ENCODE data around the gene SLC29A2. TPM values are rescaled to one million over a fixed set of nuclear protein-coding genes. Genes with fewer than 3 reads are reported as not detected.

SLC29A2 gene
- total RNA-seq, 1 experiment from 2014 or later = 39.7 TPM

DNA sequence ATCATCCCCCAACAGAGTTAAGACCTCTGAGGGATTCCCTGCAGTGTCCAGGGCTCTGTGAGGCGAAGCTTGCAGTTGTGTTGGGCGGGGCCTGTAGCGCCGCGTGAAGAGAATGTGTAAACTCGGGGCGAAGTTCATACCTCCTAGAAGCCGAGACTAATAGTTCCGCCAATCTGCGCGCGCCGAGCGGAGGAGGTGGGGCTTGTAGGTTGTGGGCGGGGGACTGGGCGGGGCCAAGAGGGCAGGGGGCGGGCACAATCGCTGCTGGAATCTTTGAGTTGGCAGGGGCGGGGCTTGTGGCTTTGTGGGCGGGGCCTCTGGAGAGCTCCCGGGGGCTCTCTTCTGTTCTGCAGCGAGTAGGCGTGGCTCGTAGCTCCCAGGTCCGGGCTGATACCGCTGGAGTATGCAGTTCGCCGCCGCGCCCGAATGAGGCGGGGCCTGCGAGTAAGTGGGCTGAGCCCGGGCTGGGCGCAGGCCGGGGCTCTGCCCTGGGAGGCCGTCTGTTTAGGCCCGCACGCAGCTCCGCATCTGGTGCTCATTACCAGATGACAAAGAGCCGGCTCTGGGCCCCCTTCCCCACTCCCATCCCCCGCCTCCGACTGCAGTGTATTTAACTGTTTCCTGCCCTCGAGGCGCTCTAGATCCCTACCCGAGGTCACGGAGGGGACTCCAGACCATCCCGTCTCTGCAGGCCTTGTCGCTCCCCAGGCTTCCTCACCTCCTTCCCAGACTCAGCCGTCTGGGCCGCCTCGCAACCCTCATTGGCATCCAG lies 58.8 kb downstream of the SLC29A2 start:
- DNase-seq (ENCODE audit: low read depth, low spot score) (peak; percentile 94), ATAC-seq (peak; percentile 86)
- Histone ChIP-seq H4K20me1 (ENCODE audit: insufficient read depth) (no peaks in the 10 kb centered on the region), H3K79me2 (ENCODE audit: insufficient read depth, low read length) (no peaks in the 10 kb centered on the region), H3K27ac (ENCODE audit: low read depth, low read length) (peak overlapping the region; percentile 79), H3K4me1 (ENCODE audit: control insufficient read depth in 1 of 2, insufficient read depth in 2 of 2, low read length in 2 of 2) (peaks cover 16 to 37% of the 10 kb centered on the region in 2 experiments), H3K9ac (ENCODE audit: low read length) (peak overlapping the region; percentile 59), H3K9me2 (ENCODE audit: insufficient read depth) (no peaks in the 10 kb centered on the region), H3K27me3 (ENCODE audit: insufficient read depth, low read length) (no peaks in the 10 kb centered on the region), H3K9me3 (ENCODE audit: control insufficient read depth in 1 of 2, insufficient read depth in 1 of 2, low read depth in 1 of 2, low read length in 2 of 2) (no peaks in the 10 kb centered on the region), H2AFZ (ENCODE audit: low read depth, low read length, poor library complexity, severe bottlenecking) (peak overlapping the region; percentile 49), H3K36me3 (ENCODE audit: control insufficient read depth in 1 of 2, insufficient read depth in 2 of 2, low read length in 2 of 2) (no peaks in the 10 kb centered on the region), H3K4me3 (replicated peaks in 1 of 2; ENCODE audit: low read depth in 1 of 2, low read length in 2 of 2) (peak overlapping the region; percentile 41 to 57), H3K4me2 (ENCODE audit: low read length) (peak overlapping the region; percentile 99)
- BruUV-seq (replicated peaks) = no TSS peak
- ChIA-PET RAD21 (ENCODE audit: low non-redundant PET in 1 of 2, low total read pairs in 2 of 2, uncharacterized antibody in 2 of 2, unreplicated experiment in 2 of 2) (interaction anchor here (0.5 to 2.9 kb wide), 8 partner anchors 14 to 543 kb away, joined by 3 to 17 read pairs (median 6); partner anchors contain the start of genes RIN1 (in 2 of the 2) and PELI3 (in 1 of the 2)), POLR2A (interaction anchor here (0.6 to 3.0 kb wide), 17 partner anchors 9 to 365 kb away, joined by 3 to 18 read pairs (median 5); partner anchors contain the start of genes BRMS1, MRPL11, RBM4 and RBM4B), CTCF (interaction anchor here (0.7 to 3.4 kb wide), 24 partner anchors 9 to 743 kb away, joined by 3 to 121 read pairs (median 9); partner anchors contain the start of genes BRMS1, RAB1B, RBM4B and RIN1)
- intact Hi-C loops (cut with micrococcal nuclease) = loop anchor here (1.0 to 5.0 kb wide), 5 partner anchors 16 to 75 kb away; partner anchors contain the start of genes RIN1, SLC29A2 and YIF1A
- no peak for TF ChIP-seq EGR1 (IDR thresholded peaks at IDR 0.05; ENCODE audit: low read depth)
- no peak for TF ChIP-seq CBX3 (IDR thresholded peaks at IDR 0.05; ENCODE audit: low read depth)
- TF ChIP-seq, protein P1, sequence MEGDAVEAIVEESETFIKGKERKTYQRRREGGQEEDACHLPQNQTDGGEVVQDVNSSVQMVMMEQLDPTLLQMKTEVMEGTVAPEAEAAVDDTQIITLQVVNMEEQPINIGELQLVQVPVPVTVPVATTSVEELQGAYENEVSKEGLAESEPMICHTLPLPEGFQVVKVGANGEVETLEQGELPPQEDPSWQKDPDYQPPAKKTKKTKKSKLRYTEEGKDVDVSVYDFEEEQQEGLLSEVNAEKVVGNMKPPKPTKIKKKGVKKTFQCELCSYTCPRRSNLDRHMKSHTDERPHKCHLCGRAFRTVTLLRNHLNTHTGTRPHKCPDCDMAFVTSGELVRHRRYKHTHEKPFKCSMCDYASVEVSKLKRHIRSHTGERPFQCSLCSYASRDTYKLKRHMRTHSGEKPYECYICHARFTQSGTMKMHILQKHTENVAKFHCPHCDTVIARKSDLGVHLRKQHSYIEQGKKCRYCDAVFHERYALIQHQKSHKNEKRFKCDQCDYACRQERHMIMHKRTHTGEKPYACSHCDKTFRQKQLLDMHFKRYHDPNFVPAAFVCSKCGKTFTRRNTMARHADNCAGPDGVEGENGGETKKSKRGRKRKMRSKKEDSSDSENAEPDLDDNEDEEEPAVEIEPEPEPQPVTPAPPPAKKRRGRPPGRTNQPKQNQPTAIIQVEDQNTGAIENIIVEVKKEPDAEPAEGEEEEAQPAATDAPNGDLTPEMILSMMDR (IDR thresholded peaks at IDR 0.05 in 2 of 3, conservative IDR thresholded peaks at IDR 0.05 in 1 of 3; ENCODE audit: borderline replicate concordance in 1 of 3, insufficient read depth in 1 of 3, low read depth in 2 of 3, low read length in 2 of 3) = no peak
- no peak for TF ChIP-seq ZNF274 (IDR thresholded peaks at IDR 0.05; ENCODE audit: low read depth, low read length)
- peak; percentile 1 for TF ChIP-seq POLR2A (IDR thresholded peaks at IDR 0.05; ENCODE audit: borderline replicate concordance, extremely low read depth, insufficient read depth, insufficient read length)
- TF ChIP-seq, protein P2, sequence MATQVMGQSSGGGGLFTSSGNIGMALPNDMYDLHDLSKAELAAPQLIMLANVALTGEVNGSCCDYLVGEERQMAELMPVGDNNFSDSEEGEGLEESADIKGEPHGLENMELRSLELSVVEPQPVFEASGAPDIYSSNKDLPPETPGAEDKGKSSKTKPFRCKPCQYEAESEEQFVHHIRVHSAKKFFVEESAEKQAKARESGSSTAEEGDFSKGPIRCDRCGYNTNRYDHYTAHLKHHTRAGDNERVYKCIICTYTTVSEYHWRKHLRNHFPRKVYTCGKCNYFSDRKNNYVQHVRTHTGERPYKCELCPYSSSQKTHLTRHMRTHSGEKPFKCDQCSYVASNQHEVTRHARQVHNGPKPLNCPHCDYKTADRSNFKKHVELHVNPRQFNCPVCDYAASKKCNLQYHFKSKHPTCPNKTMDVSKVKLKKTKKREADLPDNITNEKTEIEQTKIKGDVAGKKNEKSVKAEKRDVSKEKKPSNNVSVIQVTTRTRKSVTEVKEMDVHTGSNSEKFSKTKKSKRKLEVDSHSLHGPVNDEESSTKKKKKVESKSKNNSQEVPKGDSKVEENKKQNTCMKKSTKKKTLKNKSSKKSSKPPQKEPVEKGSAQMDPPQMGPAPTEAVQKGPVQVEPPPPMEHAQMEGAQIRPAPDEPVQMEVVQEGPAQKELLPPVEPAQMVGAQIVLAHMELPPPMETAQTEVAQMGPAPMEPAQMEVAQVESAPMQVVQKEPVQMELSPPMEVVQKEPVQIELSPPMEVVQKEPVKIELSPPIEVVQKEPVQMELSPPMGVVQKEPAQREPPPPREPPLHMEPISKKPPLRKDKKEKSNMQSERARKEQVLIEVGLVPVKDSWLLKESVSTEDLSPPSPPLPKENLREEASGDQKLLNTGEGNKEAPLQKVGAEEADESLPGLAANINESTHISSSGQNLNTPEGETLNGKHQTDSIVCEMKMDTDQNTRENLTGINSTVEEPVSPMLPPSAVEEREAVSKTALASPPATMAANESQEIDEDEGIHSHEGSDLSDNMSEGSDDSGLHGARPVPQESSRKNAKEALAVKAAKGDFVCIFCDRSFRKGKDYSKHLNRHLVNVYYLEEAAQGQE (IDR thresholded peaks at IDR 0.05; ENCODE audit: low read depth) = no peak
- TF ChIP-seq POLR2AphosphoS5 (IDR thresholded peaks at IDR 0.05; ENCODE audit: low read depth, low read length) = peak; percentile 78
- TF ChIP-seq SIN3A (IDR thresholded peaks at IDR 0.05; ENCODE audit: low read depth) = no peak
- TF ChIP-seq, protein P3, sequence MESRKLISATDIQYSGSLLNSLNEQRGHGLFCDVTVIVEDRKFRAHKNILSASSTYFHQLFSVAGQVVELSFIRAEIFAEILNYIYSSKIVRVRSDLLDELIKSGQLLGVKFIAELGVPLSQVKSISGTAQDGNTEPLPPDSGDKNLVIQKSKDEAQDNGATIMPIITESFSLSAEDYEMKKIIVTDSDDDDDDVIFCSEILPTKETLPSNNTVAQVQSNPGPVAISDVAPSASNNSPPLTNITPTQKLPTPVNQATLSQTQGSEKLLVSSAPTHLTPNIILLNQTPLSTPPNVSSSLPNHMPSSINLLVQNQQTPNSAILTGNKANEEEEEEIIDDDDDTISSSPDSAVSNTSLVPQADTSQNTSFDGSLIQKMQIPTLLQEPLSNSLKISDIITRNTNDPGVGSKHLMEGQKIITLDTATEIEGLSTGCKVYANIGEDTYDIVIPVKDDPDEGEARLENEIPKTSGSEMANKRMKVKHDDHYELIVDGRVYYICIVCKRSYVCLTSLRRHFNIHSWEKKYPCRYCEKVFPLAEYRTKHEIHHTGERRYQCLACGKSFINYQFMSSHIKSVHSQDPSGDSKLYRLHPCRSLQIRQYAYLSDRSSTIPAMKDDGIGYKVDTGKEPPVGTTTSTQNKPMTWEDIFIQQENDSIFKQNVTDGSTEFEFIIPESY (IDR thresholded peaks at IDR 0.05; ENCODE audit: extremely low read depth, insufficient replicate concordance, low read length) = no peak
- TF ChIP-seq, protein P4, sequence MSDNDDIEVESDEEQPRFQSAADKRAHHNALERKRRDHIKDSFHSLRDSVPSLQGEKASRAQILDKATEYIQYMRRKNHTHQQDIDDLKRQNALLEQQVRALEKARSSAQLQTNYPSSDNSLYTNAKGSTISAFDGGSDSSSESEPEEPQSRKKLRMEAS (IDR thresholded peaks at IDR 0.05) = no peak
- TF ChIP-seq EZH2 (IDR thresholded peaks at IDR 0.05) = no peak
- TF ChIP-seq RAD21 (IDR thresholded peaks at IDR 0.05; ENCODE audit: low read depth) = no peak
- TF ChIP-seq TCF7L2 (IDR thresholded peaks at IDR 0.05; ENCODE audit: borderline replicate concordance, extremely low read depth, insufficient read depth, insufficient read length) = no peak
- TF ChIP-seq YY1 (IDR thresholded peaks at IDR 0.05; ENCODE audit: extremely low read depth, insufficient replicate concordance, low read depth, low read length) = no peak
- TF ChIP-seq CEBPB (IDR thresholded peaks at IDR 0.05; ENCODE audit: low read depth) = no peak
- no peak for TF ChIP-seq SRF (IDR thresholded peaks at IDR 0.05; ENCODE audit: low read depth)
- peak; percentile 49; the same call in 1 of the 2 replicates for TF ChIP-seq ZFX (IDR thresholded peaks at IDR 0.05)
- no peak for TF ChIP-seq FOSL1 (IDR thresholded peaks at IDR 0.05; ENCODE audit: low read depth)

Data from HCT116 (cell line).